ENCODE results near the gene ANO2.

Gene ANO2

DNA sequence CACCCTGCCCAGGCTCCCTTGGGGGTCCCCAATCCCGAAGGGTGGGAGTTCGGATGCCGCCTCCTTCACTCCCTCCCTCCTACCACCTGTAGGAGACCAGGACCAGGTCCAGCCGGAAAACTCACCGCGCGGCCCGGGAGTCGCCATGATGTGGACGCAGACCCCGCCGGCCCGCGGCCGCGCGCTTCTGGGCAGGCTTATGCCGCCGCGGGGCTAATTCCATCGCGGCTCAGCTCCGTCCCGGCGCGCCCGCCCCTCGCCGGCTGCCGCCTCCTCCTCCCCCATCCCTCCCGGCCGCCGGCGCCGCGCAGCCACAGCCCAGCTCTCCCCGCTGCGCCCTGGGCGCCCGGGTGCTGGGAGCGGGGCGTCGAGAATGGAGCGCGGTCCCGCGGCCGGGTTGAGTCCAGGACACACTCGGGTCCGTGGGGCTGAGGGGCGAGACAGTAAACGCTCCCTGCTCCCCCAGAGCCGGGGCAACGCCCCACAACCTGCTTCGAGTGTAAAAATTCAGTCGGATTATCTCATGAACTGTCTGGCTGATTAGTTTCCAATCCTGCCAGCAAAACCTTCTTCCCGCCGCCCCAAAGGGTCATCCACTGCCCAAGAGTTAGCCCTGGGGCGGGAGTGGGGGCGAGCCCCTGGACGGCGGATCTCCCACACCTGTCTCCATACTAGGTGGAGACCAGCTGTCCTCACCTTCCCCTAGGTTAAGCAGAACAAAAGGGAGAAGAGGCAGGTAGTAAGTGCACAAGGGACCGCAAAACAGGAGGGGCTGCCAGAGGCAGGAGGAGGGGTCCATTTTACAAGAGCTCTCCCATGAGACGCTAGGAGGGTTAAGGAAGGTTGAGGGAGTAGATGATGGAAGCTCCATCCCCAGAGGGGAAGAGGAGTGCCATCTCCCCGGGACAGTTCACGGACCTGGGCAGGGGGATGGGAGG is at the start of gene ANO2:
ANO2 (minus strand) TSS at position 189 of the 938 bp plus-strand sequence; CDS start at position 147, 42 bp downstream.
- Histone ChIP-seq H4K20me1 (ENCODE audit: insufficient read depth, low read length) (no peaks in the 10 kb centered on the region), H3K4me2 (ENCODE audit: low read length) (no peak within 1 kb of the TSS), H3K4me1 (ENCODE audit: low read length) (no peaks in the 10 kb centered on the region), H3K27ac (ENCODE audit: low read length) (no peak within 1 kb of the TSS), H3K9me3 (ENCODE audit: insufficient read depth, low read length) (no peaks in the 10 kb centered on the region), H3K36me3 (replicated peaks; ENCODE audit: low read depth, low read length) (no peaks in the 10 kb centered on the region), H3K4me3 (ENCODE audit: low read length) (no peak within 1 kb of the TSS), H3K27me3 (ENCODE audit: low read depth, low read length) (peaks cover 10% of the 10 kb centered on the region; the same call in 1 of the 2 replicates), H3K9ac (ENCODE audit: low read length) (no peak within 1 kb of the TSS), H3K79me2 (ENCODE audit: low read length) (no peaks in the 10 kb centered on the region), H2AFZ (ENCODE audit: low read depth, low read length) (no peak within 1 kb of the TSS)
- TF ChIP-seq, protein P1, sequence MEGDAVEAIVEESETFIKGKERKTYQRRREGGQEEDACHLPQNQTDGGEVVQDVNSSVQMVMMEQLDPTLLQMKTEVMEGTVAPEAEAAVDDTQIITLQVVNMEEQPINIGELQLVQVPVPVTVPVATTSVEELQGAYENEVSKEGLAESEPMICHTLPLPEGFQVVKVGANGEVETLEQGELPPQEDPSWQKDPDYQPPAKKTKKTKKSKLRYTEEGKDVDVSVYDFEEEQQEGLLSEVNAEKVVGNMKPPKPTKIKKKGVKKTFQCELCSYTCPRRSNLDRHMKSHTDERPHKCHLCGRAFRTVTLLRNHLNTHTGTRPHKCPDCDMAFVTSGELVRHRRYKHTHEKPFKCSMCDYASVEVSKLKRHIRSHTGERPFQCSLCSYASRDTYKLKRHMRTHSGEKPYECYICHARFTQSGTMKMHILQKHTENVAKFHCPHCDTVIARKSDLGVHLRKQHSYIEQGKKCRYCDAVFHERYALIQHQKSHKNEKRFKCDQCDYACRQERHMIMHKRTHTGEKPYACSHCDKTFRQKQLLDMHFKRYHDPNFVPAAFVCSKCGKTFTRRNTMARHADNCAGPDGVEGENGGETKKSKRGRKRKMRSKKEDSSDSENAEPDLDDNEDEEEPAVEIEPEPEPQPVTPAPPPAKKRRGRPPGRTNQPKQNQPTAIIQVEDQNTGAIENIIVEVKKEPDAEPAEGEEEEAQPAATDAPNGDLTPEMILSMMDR (IDR thresholded peaks at IDR 0.05; ENCODE audit: low read depth, low read length): no peak
- TF ChIP-seq EZH2phosphoT487 (IDR thresholded peaks at IDR 0.05; ENCODE audit: low read depth): no peak

DNA sequence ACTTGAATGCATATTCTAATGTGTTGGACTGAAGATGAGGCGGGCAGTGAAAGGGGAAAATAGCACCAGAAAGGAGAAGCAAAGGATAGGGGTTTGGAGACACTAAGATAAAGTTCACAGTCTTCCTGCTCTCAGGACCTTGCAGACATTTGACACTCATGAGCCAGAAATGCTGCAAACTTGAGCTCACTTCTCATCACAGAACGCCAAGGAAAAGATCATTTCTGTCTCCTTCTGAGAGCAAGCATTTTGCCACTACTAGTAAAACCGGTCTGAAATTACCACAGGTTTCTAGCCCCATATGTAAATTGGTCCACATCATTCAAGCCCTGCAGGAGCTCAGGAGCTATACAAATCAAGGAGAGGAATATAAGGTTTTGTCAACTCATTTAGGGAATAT is 44.6 kb upstream of the ANO2 start:
- Histone ChIP-seq H3K9ac (ENCODE audit: low read length) (no peak overlapping the region), H3K27me3 (ENCODE audit: low read depth, low read length) (peaks cover 32% of the 10 kb centered on the region), H3K27ac (ENCODE audit: low read length) (no peak overlapping the region), H3K36me3 (replicated peaks; ENCODE audit: low read depth, low read length) (no peaks in the 10 kb centered on the region), H3K9me3 (ENCODE audit: insufficient read depth, low read length) (no peaks in the 10 kb centered on the region), H3K4me1 (ENCODE audit: low read length) (no peaks in the 10 kb centered on the region), H3K79me2 (ENCODE audit: low read length) (no peaks in the 10 kb centered on the region), H2AFZ (ENCODE audit: low read depth, low read length) (no peak overlapping the region), H4K20me1 (ENCODE audit: insufficient read depth, low read length) (no peaks in the 10 kb centered on the region), H3K4me2 (ENCODE audit: low read length) (no peak overlapping the region), H3K4me3 (ENCODE audit: low read length) (no peak overlapping the region)
- TF ChIP-seq EZH2phosphoT487 (IDR thresholded peaks at IDR 0.05; ENCODE audit: low read depth): no peak
- TF ChIP-seq, protein P1 (IDR thresholded peaks at IDR 0.05; ENCODE audit: low read depth, low read length): no peak

DNA sequence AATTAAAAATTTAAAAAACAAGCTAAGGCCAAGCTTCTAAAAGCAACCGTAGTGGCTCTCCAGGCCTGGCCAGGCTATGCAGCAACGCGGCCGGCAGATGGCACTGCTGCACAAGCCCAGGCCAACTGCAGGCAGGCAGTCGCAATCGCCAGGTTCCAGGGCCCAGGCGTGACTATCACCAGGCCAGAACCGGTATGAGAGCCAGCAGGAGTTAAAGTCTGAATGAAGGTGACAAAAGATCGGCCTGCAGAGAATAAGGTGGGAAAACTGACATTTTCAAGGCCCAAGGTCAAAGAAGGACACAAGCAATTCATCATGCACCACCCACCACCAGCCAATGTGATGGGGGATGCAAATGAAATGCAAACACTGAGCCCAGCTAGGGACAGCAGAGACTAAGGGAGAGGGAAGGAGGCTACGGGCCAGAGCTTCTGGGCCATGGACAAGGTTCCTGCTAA is 43.6 kb upstream of the ANO2 start:
- Histone ChIP-seq H3K4me1 (ENCODE audit: low read length) (no peaks in the 10 kb centered on the region), H3K27me3 (ENCODE audit: low read depth, low read length) (peaks cover 30% of the 10 kb centered on the region), H3K4me3 (ENCODE audit: low read length) (no peak overlapping the region), H3K9me3 (ENCODE audit: insufficient read depth, low read length) (no peaks in the 10 kb centered on the region), H3K4me2 (ENCODE audit: low read length) (peak overlapping the region; percentile 24; the same call in 1 of the 2 replicates), H3K79me2 (ENCODE audit: low read length) (no peaks in the 10 kb centered on the region), H4K20me1 (ENCODE audit: insufficient read depth, low read length) (no peaks in the 10 kb centered on the region), H3K36me3 (replicated peaks; ENCODE audit: low read depth, low read length) (no peaks in the 10 kb centered on the region), H2AFZ (ENCODE audit: low read depth, low read length) (no peak overlapping the region), H3K27ac (ENCODE audit: low read length) (no peak overlapping the region), H3K9ac (ENCODE audit: low read length) (no peak overlapping the region)
- TF ChIP-seq EZH2phosphoT487 (IDR thresholded peaks at IDR 0.05; ENCODE audit: low read depth): no peak
- TF ChIP-seq, protein P1 (IDR thresholded peaks at IDR 0.05; ENCODE audit: low read depth, low read length): peak; percentile 89

DNA sequence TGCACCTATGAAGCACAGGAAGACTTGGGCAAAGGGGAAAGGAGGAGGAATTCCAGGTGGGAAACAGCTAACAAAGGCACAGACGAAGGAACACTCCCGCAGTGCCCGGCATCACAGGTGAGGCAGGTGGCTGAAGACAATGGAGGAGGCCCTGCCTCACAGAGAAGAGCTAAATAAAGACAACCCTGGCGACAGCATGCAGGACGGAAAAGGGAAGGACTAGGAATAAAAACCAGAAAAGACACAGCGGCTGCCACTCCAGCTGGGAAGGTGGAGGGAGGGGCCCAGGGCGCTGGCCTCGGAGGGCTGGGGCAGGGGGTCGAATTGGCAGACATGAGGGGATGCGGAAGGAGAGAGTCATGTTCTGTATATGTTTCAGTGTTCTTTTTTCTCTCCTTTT is 43.0 kb upstream of the ANO2 start:
- Histone ChIP-seq H3K4me1 (ENCODE audit: low read length) (no peaks in the 10 kb centered on the region), H2AFZ (ENCODE audit: low read depth, low read length) (no peak overlapping the region), H3K79me2 (ENCODE audit: low read length) (no peaks in the 10 kb centered on the region), H3K9me3 (ENCODE audit: insufficient read depth, low read length) (no peaks in the 10 kb centered on the region), H4K20me1 (ENCODE audit: insufficient read depth, low read length) (no peaks in the 10 kb centered on the region), H3K4me3 (ENCODE audit: low read length) (no peak overlapping the region), H3K27me3 (ENCODE audit: low read depth, low read length) (peaks cover 32% of the 10 kb centered on the region), H3K27ac (ENCODE audit: low read length) (no peak overlapping the region), H3K9ac (ENCODE audit: low read length) (no peak overlapping the region), H3K4me2 (ENCODE audit: low read length) (no peak overlapping the region), H3K36me3 (replicated peaks; ENCODE audit: low read depth, low read length) (no peaks in the 10 kb centered on the region)
- TF ChIP-seq, protein P1 (IDR thresholded peaks at IDR 0.05; ENCODE audit: low read depth, low read length): no peak
- TF ChIP-seq EZH2phosphoT487 (IDR thresholded peaks at IDR 0.05; ENCODE audit: low read depth): no peak
